Measurements from ENCODE around the gene KBTBD7.

DNA sequence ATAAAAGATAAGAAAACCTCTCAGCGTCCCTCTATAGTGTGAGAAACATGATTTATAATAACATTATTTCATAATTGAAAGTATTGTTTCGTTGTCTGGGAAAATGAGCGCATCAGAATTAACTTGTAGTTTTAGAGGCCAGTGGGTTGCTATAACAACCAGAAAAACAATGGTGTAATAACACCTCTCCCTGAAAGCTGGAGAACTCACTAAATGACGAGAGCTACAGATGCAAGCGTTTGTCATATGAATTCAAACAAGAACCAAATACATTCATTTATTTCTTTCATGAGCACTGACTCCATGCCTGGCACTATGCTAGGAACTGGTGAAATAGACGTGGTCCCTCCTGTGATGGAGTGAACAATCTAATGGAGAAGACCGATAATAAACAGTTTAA lies 16.3 kb downstream of the KBTBD7 start:
- TF ChIP-seq, protein P1, sequence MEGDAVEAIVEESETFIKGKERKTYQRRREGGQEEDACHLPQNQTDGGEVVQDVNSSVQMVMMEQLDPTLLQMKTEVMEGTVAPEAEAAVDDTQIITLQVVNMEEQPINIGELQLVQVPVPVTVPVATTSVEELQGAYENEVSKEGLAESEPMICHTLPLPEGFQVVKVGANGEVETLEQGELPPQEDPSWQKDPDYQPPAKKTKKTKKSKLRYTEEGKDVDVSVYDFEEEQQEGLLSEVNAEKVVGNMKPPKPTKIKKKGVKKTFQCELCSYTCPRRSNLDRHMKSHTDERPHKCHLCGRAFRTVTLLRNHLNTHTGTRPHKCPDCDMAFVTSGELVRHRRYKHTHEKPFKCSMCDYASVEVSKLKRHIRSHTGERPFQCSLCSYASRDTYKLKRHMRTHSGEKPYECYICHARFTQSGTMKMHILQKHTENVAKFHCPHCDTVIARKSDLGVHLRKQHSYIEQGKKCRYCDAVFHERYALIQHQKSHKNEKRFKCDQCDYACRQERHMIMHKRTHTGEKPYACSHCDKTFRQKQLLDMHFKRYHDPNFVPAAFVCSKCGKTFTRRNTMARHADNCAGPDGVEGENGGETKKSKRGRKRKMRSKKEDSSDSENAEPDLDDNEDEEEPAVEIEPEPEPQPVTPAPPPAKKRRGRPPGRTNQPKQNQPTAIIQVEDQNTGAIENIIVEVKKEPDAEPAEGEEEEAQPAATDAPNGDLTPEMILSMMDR (IDR thresholded peaks at IDR 0.05) = no peak
- no peak for TF ChIP-seq POLR2A (IDR thresholded peaks at IDR 0.05)
- no peak for TF ChIP-seq EP300 (IDR thresholded peaks at IDR 0.05)

All from stomach (tissue), 4 donors.